HEK293T (cell line): ENCODE measurements around the gene ACVR1.

ENCODE experiments used
- ARNT ChIP-seq: fragments of 450-650 bp; IDR thresholded peaks from 2 replicates; pipeline ENCODE4 v1.6.1; 2017; ENCODE audit warnings: mild to moderate bottlenecking
- BHLHE40 ChIP-seq: fragments of 450-650 bp; IDR thresholded peaks from 2 replicates; pipeline ENCODE4 v1.6.1; 2016; ENCODE audit warnings: mild to moderate bottlenecking, moderate library complexity, borderline replicate concordance
- CTBP1 ChIP-seq: fragments of 450-650 bp; IDR thresholded peaks from 2 replicates; pipeline ENCODE4 v1.6.1; 2016; ENCODE audit warnings: borderline replicate concordance
- FOXA1 ChIP-seq: fragments of 450-650 bp; IDR thresholded peaks from 2 replicates; pipeline ENCODE4 v1.6.1; 2016; ENCODE audit warnings: mild to moderate bottlenecking
- FOXK2 ChIP-seq: fragments of 450-650 bp; IDR thresholded peaks from 2 replicates; pipeline ENCODE4 v1.6.1; 2016; ENCODE audit warnings: mild to moderate bottlenecking
- FOXM1 ChIP-seq: fragments of 450-650 bp; IDR thresholded peaks from 2 replicates; pipeline ENCODE4 v1.6.1; 2017; ENCODE audit warnings: mild to moderate bottlenecking, borderline replicate concordance
- HDGF ChIP-seq: fragments of 450-650 bp; IDR thresholded peaks from 2 replicates; pipeline ENCODE4 v1.6.1; 2017; ENCODE audit warnings: antibody characterized with exemption, borderline replicate concordance
- LEF1 ChIP-seq: fragments of 450-650 bp; IDR thresholded peaks from 2 replicates; pipeline ENCODE4 v1.6.1; 2017; ENCODE audit warnings: mild to moderate bottlenecking, borderline replicate concordance
- NFRKB ChIP-seq: fragments of 450-650 bp; IDR thresholded peaks from 2 replicates; pipeline ENCODE4 v1.6.1; 2016; ENCODE audit warnings: mild to moderate bottlenecking, moderate library complexity
- PKNOX1 ChIP-seq: fragments of 450-650 bp; IDR thresholded peaks from 2 replicates; pipeline ENCODE4 v1.6.1; 2016
- SP1 ChIP-seq: fragments of 450-650 bp; IDR thresholded peaks from 2 replicates; pipeline ENCODE4 v1.6.1; 2017
- TARDBP ChIP-seq: fragments of 450-650 bp; IDR thresholded peaks from 2 replicates; pipeline ENCODE4 v1.6.1; 2016

- TF ChIP-seq BHLHE40 = no peak
- TF ChIP-seq NFRKB = no peak
- no peak for TF ChIP-seq TARDBP
- no peak for TF ChIP-seq LEF1
- no peak for TF ChIP-seq ARNT
- no peak for TF ChIP-seq FOXK2
- TF ChIP-seq PKNOX1 = no peak
- no peak for TF ChIP-seq HDGF
- TF ChIP-seq SP1 = no peak
- TF ChIP-seq FOXM1 = no peak
- TF ChIP-seq FOXA1 = no peak
- no peak for TF ChIP-seq CTBP1
These were observed 3.3 kb downstream of the ACVR1 start for GRCh38 chr2:157872791-157873190.
